ENCODE data around the gene LRRC26.
"Not testable (repeated sequence)": the region's sequence is repeated elsewhere in the genome, so short reads cannot be mapped to it uniquely, and the experiment has no call there.

The LRRC26 gene

GRCh38 chr9:137134191-137134590 is 35.7 kb downstream of the LRRC26 start:
- no peak for DNase-seq

GRCh38 chr9:137130176-137130755 is 39.6 kb downstream of the LRRC26 start:
- DNase-seq: no peak

GRCh38 chr9:137129456-137130175 is 40.2 kb downstream of the LRRC26 start:
- peak; percentile 92 for DNase-seq

- DNase-seq: no peak
Measured at GRCh38 chr9:137128862-137129455, 40.9 kb downstream of the LRRC26 start.

GRCh38 chr9:137128158-137128861 is 41.5 kb downstream of the LRRC26 start:
- no peak for DNase-seq

GRCh38 chr9:137127301-137128157 is 42.3 kb downstream of the LRRC26 start:
- no peak for DNase-seq

- no peak for DNase-seq
Measured at GRCh38 chr9:137126786-137127185, 43.1 kb downstream of the LRRC26 start.

GRCh38 chr9:137123952-137124462 is 45.8 kb downstream of the LRRC26 start:
- DNase-seq: not testable (repeated sequence)

- no peak for DNase-seq
Measured at GRCh38 chr9:137123468-137123837, 46.4 kb downstream of the LRRC26 start.

- not testable (repeated sequence) for DNase-seq
Measured at GRCh38 chr9:137122796-137123467, 46.9 kb downstream of the LRRC26 start.

GRCh38 chr9:137121927-137122795 is 47.7 kb downstream of the LRRC26 start:
- not testable (repeated sequence) for DNase-seq
